NOMO-1 treated with dmso at 0.1 percent for 144 hours (cell line): ENCODE results near the gene DRAXIN.

Experiments
- DNase-seq: peaks from one replicate; lab custom pipeline; 2025; ENCODE audit not compliant: unreplicated experiment; lab: John Stamatoyannopoulos, UW

DRAXIN gene

DNA sequence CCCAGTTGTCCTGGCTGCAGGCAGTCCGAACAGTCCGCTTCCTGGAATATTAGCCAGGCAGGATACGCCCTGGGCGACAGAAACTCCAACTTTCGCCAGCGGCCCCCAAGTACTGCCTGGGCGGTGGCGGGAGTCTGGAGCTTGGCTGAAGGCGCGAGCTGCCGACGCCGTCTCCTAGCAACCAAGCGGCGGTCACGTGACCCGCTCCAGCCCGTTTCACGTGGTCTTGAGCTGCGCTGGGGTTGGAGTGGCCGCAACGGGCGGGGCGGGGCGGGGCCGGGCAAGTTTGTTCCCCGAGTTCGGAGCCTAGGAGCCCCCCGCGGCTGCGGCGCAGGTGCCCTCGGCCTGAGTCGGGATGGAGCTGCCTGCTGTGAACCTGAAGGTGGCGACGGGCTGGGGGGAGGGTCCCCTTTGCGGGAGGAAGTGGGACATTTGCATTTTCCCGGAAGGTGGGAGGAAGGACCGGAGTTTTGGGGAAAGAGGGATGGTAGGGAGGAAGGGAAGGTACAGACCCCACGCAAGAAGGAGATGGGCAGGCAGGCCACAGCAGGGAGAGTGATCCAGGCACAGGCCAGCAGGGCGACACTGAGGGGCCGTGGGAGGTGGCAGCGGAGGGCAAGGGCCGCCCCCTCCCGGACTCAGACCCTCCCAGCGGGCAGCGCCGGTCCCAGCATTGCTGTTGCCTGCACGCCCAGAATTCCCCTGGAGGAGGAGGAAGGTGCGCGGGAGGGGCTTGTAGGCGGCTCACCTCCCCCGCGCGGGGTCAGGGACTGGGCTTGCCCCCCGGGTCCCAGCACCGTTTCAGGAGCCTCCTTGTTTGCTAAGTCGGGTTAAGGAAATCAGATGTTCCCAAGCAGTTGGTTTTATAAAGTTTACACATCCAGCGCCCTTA is 44.6 kb downstream of the DRAXIN start, which contains the start of gene AGTRAP:
AGTRAP (plus strand) TSS at position 283 of the 892 bp plus-strand sequence; CDS start at position 356, 73 bp downstream.
- DNase-seq, result peak; percentile 80

DNA sequence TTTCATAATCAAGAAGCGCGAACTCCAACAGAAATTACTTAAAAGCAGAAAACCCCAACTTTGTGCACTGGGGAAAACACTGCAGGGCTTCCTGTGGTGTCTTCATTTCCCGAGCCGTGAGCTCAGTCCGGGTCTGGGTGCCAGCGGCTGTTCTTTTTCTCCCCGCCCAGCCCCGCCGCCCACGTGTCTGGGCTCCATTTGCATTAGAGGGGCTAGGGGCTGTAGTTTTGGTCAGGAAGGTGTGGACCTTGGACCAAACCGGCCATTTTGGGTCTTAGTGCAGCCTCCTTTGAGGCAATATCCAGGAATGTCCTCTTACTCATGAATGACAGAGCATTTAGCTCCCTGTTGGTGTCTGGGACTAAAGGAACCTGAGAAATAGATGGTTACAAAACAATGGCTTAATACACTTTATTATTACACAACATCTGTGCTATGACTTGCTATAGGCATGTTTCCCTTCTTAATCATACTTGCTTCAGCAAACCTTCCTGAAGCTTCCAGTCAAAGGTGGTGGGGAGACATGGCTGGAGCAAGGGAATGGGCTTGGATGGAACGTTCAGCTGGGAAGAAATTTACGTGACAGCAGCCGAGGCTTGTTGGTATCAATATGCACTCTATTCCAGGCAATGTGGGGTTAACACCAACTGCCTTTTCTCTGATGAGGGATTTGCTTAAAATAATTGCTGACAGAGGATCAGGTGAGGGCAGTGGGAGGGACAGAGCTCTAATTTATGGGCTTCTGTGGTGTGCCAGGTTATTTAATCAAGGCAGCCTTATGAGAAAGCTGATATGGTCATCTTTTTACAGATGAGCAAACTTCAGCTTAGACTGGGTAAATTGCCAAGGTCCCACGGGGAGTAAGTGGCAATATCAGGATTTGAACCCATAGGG is 45.5 kb downstream of the DRAXIN start:
- DNase-seq, result peak; percentile 82

DNA sequence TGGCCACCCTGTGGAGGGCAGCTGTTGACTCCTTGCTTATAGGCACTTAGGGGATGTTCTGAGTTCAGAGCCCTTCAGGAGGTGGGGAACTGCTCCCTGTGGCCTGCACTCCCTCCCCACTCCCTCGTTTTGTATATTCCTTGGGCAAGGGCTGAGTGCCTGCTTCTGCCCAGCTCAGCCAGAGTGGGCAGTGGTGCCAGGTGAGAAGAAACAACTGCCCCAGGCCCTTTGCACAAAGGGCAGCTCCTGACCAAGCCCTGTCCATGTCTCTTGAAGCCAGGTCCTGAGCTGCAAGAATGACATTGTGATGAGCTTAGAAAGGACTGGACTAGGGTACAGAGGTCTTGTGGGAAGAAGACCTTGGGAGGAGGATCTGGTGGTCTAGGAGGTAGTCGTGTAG is 46.6 kb downstream of the DRAXIN start:
- DNase-seq, result no peak

DNA sequence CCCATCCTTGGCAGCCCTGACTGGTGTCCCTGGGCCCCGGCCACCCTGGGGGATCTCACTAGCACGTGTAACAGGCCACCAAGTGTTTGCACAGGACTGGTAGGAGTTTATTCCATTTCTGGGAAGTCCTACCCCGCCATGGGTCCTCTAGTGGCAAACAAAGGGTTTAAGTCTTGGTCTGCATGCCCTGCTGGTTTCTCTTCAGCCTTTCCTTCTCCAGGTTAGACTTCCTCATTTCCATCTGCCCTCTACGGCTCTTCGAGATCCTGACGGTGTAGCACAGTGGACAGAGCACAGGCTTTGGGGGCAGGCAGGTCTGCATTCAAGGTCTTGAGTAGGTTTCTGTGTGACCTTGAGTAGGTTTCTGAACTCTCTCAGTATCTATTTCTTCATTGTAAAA is 47.3 kb downstream of the DRAXIN start:
- peak; percentile 16 for DNase-seq

DNA sequence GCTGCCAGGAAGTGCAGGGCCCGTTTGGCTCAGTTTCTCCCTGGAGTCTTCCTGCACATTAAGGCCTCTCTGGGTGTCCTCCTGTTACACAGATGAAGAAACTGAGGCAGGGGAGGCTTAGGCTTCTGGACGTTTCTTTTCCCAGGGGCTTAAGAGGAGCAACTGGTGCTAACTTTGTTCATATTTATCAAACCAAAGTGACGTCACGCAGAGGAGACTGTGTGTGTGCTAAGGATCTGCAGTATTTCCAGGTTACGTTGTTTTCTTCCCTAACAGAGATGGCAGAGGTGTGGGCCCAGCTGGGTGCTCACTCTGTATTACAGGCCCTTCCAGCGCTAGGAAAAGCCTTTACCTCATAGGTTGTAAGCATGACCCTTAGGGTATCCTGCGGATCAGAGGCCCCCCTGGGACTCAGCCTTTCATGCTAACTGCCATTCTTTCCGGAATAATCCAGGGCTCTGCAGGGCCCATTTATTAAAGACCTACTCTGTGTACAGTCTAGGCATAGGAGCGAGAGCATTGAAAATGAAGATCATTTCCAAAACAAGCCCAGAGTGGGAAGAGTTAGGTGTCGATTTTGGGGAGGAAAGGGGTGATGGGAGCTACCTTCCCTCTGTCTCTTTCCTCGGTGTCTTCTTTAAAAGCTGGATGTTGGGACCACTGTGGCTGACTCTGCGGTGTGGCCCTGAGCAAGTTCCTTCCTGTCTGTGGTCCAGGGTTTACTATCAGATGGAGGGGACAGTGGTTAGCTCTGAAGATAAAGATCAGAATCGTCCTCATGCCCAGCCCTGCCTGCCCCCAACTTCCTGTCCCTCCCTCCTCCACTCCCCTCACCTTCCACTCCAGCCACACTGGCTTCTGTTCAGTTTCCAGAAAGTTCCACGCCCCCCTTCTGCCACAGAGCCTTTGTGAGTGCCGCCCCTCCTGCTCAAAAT is 49.0 kb downstream of the DRAXIN start:
- DNase-seq, result peak; percentile 67

DNA sequence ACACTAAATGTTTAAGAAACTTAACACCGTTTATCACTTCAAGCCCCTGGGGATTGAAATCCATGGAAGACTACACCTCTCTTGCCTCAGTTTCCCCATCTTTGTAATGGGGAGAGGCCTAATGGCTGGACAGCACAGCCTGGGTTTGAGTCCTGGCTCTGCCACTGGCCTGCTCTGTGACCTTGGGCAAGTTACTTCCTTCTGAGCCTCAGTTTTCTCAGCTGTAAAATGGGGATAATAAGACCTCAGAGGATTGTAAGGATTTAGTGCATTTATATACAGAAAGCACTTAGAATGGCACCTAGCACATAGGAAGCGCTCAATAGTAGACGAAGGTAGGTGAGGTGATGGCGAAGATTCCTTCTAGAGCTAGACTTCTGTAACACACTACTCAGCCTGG is 50.0 kb downstream of the DRAXIN start:
- no peak for DNase-seq

DNA sequence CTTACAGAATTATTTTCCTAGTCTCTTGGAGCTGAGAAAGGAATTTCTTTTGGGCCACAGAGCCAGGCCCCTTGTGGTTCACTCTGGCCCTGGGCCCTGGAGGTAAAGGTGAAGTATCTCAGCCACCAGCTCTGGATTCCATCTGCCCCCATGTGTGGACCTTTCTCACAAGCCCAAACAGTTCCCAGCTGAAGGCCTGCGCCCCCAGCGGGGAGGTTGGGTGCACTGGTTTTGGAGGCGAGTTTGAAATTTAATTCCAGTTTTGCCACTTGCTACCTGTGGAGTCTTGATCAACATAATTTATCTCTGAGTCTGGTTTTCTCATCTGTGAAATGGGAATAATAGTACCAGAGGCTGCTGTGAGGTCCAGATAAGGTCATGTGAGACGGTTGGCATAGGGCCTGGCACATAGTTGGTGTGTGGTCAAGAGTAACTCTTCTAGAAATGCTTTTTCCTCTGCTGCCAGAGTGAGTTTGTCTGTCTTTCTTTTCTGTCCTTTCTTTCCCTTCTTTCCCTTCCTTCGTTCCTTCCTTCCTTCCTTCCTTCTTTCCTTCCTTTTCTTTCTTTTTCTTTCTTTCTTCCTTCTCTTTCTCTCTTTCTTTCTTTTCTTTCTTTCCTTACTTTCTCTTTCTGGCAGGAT is 50.5 kb downstream of the DRAXIN start:
- no peak for DNase-seq

DNA sequence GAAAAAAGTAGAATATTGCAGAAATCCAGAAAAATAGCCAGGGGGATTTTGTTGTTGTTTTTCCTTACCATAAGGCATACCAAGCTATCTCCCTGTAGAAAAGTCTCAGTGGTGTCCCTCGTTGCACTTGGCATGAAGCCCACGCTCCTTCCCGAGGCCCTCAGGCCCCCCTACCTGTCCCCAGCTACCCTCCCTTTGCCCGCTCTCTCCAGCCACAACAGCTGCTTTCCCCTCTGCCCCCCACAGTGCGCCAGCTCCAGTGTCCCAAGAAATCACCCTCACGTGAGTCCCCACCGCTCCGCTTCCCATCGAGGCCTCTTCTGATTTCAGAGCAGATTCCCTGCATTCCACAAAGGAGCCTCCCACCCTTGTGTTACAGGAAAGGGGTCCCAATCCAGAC is 52.8 kb downstream of the DRAXIN start:
- DNase-seq, result no peak

DNA sequence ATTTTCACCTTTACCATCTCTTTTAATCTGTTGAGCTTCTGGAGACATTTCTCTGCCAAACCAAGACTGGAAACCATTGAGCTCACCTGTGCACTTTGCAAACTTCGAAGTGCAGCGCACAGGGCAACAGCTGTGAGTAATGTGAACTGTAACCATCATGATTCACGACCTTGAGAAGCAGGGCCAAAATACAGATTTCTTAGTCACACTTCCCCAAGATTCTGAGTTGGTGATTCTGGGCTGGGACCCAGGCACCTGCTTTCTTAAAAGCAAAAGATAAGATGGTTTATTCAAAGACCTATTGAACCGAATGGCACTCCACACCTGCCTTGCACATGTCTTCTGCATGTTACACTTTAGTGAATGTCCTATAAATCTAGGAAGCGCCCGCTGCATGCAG is 54.6 kb downstream of the DRAXIN start:
- DNase-seq, result no peak

DNA sequence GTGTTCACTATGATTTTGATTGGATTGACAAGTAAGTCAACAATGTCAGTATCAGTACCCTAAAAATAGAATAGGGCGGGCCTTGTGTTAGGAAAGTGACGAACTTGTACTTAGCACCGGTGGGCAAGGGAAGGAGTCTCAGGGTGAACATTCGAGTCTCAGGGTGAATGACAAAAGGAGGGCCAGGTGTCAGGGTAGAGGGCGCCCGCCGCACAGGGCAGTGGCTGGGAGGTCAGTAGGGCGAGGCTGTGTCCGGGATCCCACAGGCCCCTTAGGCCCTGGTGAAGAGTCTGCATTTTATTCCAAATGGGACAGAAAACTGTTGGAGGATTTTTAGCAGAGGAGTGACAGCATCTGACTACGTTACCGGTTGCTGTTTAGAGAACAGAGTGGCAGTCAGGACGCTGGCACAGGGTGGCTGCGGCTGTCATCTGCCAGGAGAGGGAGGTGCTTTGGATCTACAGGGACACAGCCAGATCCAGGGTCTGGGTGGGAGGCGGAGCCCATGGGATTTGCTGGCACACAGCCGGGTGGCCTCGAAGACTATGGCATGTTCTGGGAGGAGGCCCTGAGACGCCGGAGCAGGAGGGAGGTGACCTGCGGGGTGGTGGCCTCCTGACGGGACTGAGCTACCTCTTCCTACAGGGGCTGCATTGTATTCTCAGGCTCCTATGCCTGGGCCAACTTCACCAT is 55.4 kb downstream of the DRAXIN start:
- DNase-seq, result no peak

DNA sequence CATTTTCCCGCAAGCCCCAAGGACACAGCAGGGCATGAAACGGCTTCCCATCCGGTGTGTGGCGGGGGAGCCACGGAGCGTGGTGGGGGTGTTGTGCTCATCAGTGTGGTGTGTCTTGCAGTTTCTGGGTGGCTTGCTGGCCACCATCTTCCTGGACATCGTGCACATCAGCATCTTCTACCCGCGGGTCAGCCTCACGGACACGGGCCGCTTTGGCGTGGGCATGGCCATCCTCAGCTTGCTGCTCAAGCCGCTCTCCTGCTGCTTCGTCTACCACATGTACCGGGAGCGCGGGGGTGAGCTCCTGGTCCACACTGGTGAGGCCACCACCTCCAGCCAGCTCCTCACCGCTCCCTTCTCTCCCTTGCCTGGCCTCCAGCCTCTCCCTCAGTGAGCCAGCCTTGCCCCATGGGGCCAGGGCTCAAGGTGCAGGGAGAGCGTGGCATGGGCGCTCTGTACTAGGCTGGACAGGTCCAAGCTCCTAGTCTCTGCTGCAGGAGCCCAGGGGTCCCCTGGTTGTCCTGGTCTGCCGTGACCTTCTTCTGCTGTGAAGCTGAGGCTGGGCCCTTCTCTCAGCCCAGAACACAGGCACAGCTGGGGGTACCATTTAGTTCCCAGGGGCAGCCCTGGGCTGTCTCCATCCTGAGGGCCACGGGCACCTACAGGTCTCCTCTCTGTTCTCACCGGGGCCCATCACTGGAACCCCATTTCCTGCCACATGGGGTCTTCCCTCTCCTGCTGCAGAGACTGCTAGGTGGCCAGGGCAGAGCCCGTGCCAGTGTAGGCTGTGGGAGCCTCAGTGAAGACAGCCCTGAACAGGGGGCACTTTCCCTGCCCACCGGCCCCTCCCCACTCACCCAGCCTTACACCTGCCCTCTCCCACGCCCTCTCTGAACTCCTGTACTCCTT is 57.0 kb downstream of the DRAXIN start:
- no peak for DNase-seq

DNA sequence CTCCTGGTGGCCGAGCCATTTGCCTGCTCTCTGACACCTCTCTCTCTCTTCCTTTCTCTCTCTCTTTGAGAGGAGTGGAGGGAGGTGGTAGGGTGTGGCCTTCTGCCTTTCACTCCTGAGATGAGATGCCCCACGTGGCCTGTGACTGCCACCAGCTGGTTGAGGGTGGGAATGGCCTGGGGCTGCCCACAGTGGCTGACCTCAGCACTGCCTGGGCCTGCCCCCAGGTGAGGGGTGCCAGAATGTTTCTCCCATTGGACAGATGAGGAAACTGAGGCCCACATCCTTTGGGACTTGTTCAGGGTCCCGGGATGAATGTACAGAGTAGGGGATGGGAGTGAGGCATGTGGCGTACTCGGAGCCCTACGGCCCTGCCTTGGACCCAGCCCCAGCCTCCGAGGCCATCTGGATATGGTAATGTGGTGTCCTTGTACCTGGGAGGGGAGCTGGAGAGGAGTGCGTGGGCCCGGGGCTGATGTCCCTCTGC is 57.7 kb downstream of the DRAXIN start:
- peak; percentile 39 for DNase-seq

DNA sequence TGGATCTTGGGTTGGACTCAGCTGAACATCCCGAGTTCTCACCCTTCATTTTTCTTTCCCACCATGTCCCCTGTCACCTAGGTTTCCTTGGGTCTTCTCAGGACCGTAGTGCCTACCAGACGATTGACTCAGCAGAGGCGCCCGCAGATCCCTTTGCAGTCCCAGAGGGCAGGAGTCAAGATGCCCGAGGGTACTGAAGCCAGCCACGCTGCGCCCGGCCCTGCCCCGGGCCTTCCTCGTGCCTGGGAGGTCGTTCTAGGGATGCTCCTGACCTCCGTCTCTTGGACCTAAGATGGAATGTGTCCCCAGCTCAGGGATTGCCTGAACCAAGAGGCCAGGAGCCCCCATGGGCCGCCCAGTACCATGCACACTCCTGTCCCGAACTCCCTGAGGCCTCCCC is 58.5 kb downstream of the DRAXIN start:
- DNase-seq, result no peak

DNA sequence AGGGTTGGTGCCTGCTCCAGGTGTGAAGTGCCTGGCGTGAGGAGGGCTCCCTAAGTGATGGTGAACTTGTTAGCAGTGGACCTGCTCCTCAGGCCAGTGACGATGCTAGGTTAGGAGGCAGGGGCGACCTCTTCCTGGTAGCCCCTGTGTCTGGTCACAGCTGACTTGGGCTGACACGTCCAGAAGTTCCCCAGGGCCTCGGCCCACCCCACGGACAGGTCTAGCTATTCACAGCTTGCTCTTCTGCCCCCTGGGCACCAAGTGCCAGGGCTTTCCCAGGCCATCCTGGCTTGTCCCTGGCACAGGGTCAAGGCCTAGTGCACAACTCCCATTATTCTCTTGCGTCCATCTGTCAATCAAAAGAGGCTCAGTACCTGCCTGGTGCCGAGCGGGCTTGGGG is 59.6 kb downstream of the DRAXIN start:
- DNase-seq, result no peak

DNA sequence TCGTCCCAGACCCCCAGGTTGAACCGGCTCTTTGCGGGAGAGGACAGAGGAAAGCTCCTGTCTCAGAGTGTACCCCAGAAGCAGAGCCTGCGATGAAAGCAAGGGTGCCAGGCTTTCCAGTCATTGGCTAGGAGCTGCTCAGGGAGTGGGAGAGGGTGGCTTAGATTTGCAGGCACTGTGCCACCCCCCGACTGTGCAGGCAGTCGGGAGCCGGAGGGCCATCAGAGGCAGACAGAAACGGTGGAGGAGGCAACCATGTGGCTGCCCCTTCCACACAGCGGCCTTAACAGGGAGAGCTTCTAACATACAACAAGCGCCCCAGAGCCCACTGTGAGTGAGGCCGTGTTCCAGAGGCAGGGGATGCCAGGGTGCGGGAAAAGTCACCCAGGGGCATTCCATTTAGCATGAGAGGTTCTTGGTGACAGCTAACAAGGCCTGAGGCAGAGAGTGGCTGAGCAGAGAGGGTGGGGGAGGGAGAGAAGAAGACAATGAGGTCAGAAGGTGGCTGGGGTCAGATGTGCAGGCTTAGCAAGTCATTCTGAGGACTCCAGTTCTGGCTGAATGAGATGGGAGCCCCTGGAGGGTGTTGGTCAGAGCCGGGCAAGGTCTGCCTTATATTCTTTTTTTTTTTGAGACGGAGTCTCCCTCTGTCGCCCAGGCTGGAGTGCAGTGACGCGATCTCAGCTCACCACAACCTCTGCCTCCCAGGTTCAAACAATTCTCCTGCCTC is 61.0 kb downstream of the DRAXIN start:
- no peak for DNase-seq

DNA sequence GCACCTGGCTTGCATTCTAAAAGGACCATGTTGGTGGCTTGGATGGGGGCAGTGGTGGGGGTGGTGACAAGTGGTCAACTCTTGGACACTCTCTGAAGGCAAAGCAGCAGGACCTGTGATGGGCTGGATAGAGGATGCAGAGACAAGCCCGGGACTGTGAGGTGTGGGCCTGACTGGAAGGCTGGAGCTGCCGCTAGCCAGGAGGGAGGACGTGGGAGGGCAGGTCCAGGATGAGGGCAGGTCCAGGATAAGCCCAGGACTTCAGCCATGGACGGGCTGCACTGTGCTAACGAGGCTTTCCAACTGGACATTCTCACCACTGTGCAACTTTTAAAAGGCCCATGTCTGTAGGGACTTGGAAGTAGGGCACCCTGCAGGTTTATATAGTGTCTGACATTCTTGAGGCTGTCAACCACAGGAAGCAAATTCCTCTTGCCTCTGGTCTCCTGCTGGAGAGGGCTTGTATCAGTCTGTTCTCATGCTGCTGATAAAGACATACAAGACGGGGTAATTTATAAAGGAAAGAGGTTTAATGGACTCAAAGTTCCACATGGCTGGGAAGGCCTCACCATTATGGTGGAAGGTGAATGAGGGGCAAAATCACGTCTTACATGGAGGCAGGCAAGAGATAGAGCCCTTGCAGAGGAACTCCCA is 62.2 kb downstream of the DRAXIN start:
- DNase-seq, result no peak

DNA sequence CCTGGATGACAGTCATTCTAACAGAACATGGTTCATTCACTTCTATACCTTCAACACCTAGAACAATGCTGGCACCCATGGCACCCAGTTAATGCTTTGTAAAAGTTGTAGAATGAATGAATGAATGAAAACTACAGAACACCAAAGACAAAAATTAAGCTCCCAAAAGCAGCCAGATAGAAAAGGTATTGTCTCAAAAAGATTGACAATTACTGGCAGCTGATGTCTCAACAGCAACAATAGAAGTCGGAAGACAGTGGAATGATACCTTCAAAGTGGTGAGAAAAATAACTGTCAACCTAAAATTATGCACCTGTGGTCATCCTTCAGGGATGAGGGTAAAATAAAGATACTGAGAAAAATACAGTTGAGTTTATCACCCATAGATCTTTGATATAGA is 65.5 kb downstream of the DRAXIN start:
- DNase-seq, result no peak
